Subcutaneous abdominal adipose tissue (tissue), 5 donors: ENCODE measurements around the gene IGFBP4.

Experiments used
- H3K27ac ChIP-seq: one replicate; pipeline ENCODE4 v1.7.0; 2013; ENCODE audit warnings: low read depth, mild to moderate bottlenecking, inconsistent platforms, low read length, moderate library complexity
- H3K27me3 ChIP-seq, 5 donors: one replicate each; pipeline ENCODE4 v1.7.0; 2013; ENCODE audit warnings: low read length in 5 of 5, inconsistent platforms in 1 of 5; ENCODE audit not compliant: control insufficient read depth in 5 of 5, insufficient read depth in 4 of 5
- H3K36me3 ChIP-seq, 5 donors: one replicate each; pipeline ENCODE4 v1.7.0; 2013; ENCODE audit warnings: low read length in 5 of 5; ENCODE audit not compliant: control insufficient read depth in 5 of 5, insufficient read depth in 5 of 5
- H3K4me1 ChIP-seq, 5 donors: one replicate each; pipeline ENCODE4 v1.7.0; 2013; ENCODE audit warnings: low read length in 5 of 5, mild to moderate bottlenecking in 3 of 5, moderate library complexity in 1 of 5; ENCODE audit not compliant: control insufficient read depth in 5 of 5, insufficient read depth in 5 of 5
- H3K4me3 ChIP-seq, 5 donors: one replicate each; pipeline ENCODE4 v1.7.0; 2013; ENCODE audit warnings: low read length in 5 of 5, low read depth in 1 of 5
- H3K9ac ChIP-seq, 5 donors: one replicate each; pipeline ENCODE4 v1.7.0; 2013; ENCODE audit warnings: low read length in 5 of 5, mild to moderate bottlenecking in 4 of 5, moderate library complexity in 3 of 5
- H3K9me3 ChIP-seq, 5 donors: one replicate each; pipeline ENCODE4 v1.7.0; 2013; ENCODE audit warnings: low read length in 5 of 5; ENCODE audit not compliant: control insufficient read depth in 5 of 5
- donor health status: healthy.
- donor health status: healthy.
- donor health status: healthy.
- donor health status: healthy.
- donor health status: healthy.

IGFBP4 gene

DNA sequence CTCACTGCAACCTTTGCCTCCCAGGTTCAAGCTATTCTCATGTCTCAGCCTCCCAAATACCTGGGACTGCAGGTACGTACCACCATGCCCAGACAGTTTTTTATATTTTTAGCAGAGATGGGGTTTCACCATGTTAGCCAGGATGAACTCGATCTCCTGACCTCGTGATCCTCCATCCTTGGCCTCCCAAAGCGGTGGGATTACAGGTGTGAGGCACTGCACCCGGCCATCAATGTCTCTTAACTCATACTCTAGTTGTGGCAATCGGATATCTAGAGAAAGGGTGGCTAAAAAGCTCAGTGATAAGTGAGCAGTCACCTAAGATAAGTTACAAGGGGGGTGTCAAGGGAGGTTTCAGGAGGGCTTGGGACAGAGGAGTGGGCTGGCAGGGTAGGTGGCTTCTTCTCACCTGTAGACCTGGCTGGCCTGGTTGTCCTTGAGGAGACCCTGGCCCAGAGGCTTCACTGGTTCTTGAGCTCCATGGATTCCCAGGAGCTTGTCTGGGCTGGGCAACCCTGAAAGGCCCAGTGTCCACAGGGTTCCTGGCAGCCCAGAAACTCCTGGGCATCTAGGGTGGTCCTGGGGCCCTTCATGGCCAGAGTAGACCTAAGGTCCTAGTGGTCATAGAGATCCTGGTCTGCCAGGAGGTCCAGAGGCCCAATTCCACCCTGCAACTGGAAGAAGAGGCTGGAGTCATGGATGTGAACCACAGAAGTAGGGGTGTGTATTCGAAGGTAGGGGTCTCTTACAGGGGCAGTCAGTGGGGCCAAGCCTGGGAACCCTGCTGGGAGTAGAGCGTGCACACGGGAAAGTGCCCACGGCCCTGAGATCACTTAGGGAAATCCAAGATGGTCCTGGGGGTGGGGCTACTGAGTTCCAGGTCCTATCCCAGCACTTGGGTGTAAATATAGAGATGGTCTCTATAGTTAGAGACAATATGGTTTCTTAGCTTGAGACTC lies 12.7 kb upstream of the IGFBP4 start:
- no peak overlapping the region for H3K9ac ChIP-seq
- H3K36me3 ChIP-seq: no peaks in the 10 kb centered on the region
- H3K9me3 ChIP-seq: no peaks in the 10 kb centered on the region
- H3K27ac ChIP-seq: no peak overlapping the region
- peaks cover 0 to 6% (median 0%) of the 10 kb centered on the region in 5 donors for H3K4me1 ChIP-seq
- H3K4me3 ChIP-seq: no peak overlapping the region
- no peaks in the 10 kb centered on the region for H3K27me3 ChIP-seq

DNA sequence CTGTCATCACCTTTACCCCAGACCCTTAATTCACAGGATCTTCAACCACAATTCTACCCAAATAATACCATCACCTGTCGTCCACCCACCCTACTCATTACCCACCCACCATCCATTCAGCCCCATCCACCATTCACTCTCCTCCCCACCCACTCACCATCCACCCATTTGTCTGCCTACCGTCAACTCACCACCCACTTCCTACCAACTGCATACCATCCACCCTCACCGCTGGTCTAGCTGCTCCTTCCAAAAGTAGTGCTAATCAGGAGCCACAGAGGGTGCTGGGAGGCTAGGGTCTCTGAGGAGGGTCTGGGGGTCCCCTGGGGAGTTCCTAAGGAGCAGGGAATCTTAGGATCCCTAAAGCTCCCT lies 12.0 kb upstream of the IGFBP4 start:
- H3K27ac ChIP-seq: no peak overlapping the region
- H3K36me3 ChIP-seq: no peaks in the 10 kb centered on the region
- no peaks in the 10 kb centered on the region for H3K9me3 ChIP-seq
- peaks cover 0 to 5% (median 0%) of the 10 kb centered on the region in 5 donors for H3K4me1 ChIP-seq
- no peak overlapping the region for H3K9ac ChIP-seq
- H3K4me3 ChIP-seq: no peak overlapping the region
- no peaks in the 10 kb centered on the region for H3K27me3 ChIP-seq

GRCh38 chr17:40432864-40433528 lies 10.3 kb upstream of the IGFBP4 start:
- Histone ChIP-seq H3K36me3 (no peaks in the 10 kb centered on the region), H3K9ac (peak overlapping the region in 1 of 5 donors; percentile 13), H3K4me3 (no peak overlapping the region), H3K9me3 (no peaks in the 10 kb centered on the region), H3K4me1 (peaks cover 2 to 14% (median 13%) of the 10 kb centered on the region in 5 donors), H3K27ac (no peak overlapping the region), H3K27me3 (no peaks in the 10 kb centered on the region)

DNA sequence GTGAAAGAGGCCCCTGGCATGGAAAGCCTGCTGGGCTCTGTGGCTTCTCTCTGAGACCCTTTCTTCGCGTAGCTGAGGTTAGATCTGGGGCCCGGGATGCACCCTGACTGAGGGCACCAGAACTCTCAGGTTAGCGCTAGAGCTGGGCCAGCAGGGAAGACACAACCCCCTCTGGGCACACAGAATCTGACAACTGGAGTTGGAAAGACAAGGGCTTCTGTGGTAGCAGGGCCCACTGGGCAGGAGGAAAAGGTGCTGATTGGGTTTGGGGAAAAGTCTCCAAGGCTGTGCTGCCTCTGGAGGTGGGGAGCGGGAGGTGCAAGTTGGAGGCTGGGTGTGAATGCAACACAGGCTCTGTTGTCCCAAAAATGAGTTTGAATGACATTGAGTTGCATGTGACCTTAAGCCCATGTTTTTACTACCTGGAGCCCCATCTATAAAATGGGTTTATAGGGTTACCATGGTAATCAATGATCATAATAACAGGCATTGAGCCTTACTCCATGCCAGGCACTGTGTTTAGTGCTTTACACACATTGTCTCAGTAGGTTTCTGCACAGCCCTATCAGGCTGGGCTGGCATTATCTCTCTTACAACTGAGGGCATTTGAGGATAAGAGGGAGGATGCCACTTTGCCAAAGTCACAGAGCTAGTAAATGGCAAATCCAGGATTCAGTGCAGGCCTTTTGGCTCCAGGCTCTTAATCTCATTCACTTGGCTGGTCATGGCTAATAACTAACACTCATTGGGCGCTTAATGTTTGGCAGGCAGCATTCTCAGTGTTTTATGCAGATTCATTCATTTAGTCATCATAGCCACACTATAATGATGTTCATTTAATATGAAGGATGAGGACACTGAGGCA lies 9.5 kb upstream of the IGFBP4 start:
- H3K27ac ChIP-seq: no peak overlapping the region
- H3K4me1 ChIP-seq: peaks cover 2 to 14% (median 13%) of the 10 kb centered on the region in 5 donors
- no peaks in the 10 kb centered on the region for H3K27me3 ChIP-seq
- peak overlapping the region in 2 of 5 donors; percentile 13 to 25 for H3K9ac ChIP-seq
- H3K36me3 ChIP-seq: no peaks in the 10 kb centered on the region
- no peaks in the 10 kb centered on the region for H3K9me3 ChIP-seq
- H3K4me3 ChIP-seq: no peak overlapping the region

- Histone ChIP-seq H3K4me1 (peaks cover 2 to 17% (median 14%) of the 10 kb centered on the region in 5 donors), H3K27me3 (no peaks in the 10 kb centered on the region), H3K9me3 (no peaks in the 10 kb centered on the region), H3K4me3 (no peak overlapping the region), H3K27ac (no peak overlapping the region), H3K36me3 (no peaks in the 10 kb centered on the region), H3K9ac (no peak overlapping the region)
These were observed 6.6 kb upstream of the IGFBP4 start for GRCh38 chr17:40436636-40437035.

DNA sequence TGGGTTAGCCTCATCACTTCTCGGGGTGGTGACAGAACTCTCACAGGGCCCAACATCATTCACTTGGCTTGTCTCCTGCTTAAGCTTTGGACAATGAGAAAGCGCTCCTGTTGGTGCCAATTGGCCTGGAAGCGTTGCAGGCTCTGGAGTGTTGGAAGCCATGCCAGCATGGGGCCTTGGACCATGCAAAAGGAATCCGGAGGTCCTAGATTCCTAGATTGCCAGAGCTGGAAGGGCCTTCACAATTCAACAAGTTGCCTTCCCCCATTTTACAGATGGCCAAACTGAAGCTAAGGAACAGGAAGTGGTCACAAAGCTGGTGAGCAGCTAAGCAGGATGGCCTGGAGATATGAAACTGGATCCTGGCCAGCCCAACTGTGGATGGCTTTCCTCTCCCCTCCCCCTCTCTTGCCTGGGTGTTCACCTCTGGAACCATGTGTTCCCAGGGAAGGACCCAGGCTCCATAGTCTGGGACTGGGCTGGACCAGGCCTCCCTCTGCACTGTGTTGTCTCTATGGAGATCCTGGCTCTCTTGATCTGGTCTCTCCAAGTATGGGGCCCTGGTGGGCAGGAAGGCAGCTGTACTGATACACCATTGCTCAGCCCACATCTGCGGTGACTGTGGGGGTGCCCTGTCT lies 6.0 kb upstream of the IGFBP4 start:
- H3K9ac ChIP-seq: no peak overlapping the region
- no peaks in the 10 kb centered on the region for H3K36me3 ChIP-seq
- H3K9me3 ChIP-seq: no peaks in the 10 kb centered on the region
- H3K27me3 ChIP-seq: no peaks in the 10 kb centered on the region
- H3K27ac ChIP-seq: no peak overlapping the region
- H3K4me3 ChIP-seq: no peak overlapping the region
- H3K4me1 ChIP-seq: peaks cover 2 to 18% (median 15%) of the 10 kb centered on the region in 5 donors

DNA sequence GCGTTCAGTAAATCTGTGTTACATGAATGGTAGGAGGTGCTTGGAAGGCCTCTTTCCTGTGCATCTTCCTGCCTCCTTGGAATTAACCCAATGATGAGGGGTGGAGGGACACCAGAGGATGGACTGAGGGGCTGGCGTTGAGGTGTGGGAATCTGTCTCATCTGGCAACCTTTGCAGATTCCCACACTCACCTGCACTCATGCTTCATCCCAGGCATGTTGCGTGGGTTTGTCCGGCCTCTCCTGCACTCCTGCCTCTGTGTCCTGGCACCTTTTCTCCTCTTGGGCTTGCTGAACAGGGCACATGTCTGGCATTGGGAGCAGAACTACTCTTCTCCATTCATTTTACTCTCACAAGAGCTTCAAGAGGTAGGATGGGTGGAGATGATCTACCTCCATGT lies 3.1 kb upstream of the IGFBP4 start:
- Histone ChIP-seq H3K27me3 (no peaks in the 10 kb centered on the region), H3K27ac (no peak overlapping the region), H3K9me3 (no peaks in the 10 kb centered on the region), H3K9ac (no peak overlapping the region), H3K4me3 (no peak overlapping the region), H3K4me1 (peaks cover 5 to 41% (median 36%) of the 10 kb centered on the region in 5 donors), H3K36me3 (no peaks in the 10 kb centered on the region)

- H3K27ac ChIP-seq: peak overlapping the region; percentile 89
- peaks cover 0 to 6% (median 2%) of the 10 kb centered on the region in 5 donors for H3K36me3 ChIP-seq
- H3K4me3 ChIP-seq: peak overlapping the region; percentile 42 to 98 (median 71)
- H3K9me3 ChIP-seq: no peaks in the 10 kb centered on the region
- H3K4me1 ChIP-seq: peaks cover 6 to 55% (median 48%) of the 10 kb centered on the region in 5 donors
- H3K9ac ChIP-seq: peak overlapping the region; percentile 19 to 74 (median 73)
- H3K27me3 ChIP-seq: no peaks in the 10 kb centered on the region
These were observed 656 bp upstream of the IGFBP4 start for GRCh38 chr17:40442392-40443195.
